K562 (cell line): ENCODE results near the gene SCLT1. TPM values are rescaled to one million over a fixed set of nuclear protein-coding genes. Genes with fewer than 3 reads are reported as not detected.

ENCODE experiments used
- ATAC-seq: fragments of 200-7000 bp; cut with Tn5 transposase; 3 replicates; pipeline ENCODE4 v1.9.1; 2020; ENCODE audit warnings: moderate library complexity
- BruUV-seq: library from RNA; stranded (reverse); fragments of 400-500 nt; replicated peaks from 2 replicates; lab custom pipeline; 2021; lab: Mats Ljungman, UMichigan
- CTCF ChIA-PET: fragments of 300-600 bp; formaldehyde crosslinking; extraction: SDS; loops from one replicate; lab custom pipeline; 2021; ENCODE audit warnings: low intra/inter-chr PET ratio; lab: Yijun Ruan, JAX
- POLR2A ChIA-PET: fragments of 300-600, 350-650 bp; sonication (Branson Sonifier 250); formaldehyde crosslinking; extraction: SDS; loops from one replicate; lab custom pipeline; 2021; ENCODE audit warnings: antibody characterized with exemption, inconsistent platforms; lab: Yijun Ruan, JAX
- DNase-seq, 4 experiments: peaks; one replicate each; pipeline versions ENCODE4 v3.0.0 to v3.0.0-alpha.2; 2011 to 2018; ENCODE audit warnings: low spot score in 3 of 4, mixed read lengths in 3 of 4; ENCODE audit errors: extremely low read depth in 1 of 4
- FAIRE-seq: peaks from 2 replicates; lab custom pipeline; 2011; peaks lifted over from hg19 to GRCh38; lab: Jason Lieb, UNC
- H2AFZ ChIP-seq: 2 replicates; pipeline ENCODE4 v1.6.0; 2011; ENCODE audit warnings: low read depth, low read length, control low read depth, inconsistent platforms
- H3K27ac ChIP-seq: fragments of 200-600 bp; 3 replicates; pipeline ENCODE4 v1.8.0; 2011; ENCODE audit warnings: low read depth, mild to moderate bottlenecking, control low read depth, inconsistent platforms, low read length, moderate library complexity, mixed read lengths; ENCODE audit errors: extremely low read depth
- H3K27me3 ChIP-seq, 2 experiments: fragments of 300-600 bp in 1 of 2; 2 replicates in 1 of 2; 3 replicates in 1 of 2; pipeline versions ENCODE4 v1.6.0 to v1.8.0; 2011; ENCODE audit warnings: inconsistent platforms in 2 of 2, low read length in 2 of 2, mild to moderate bottlenecking in 1 of 2, mixed read lengths in 1 of 2, moderate library complexity in 1 of 2; ENCODE audit not compliant: control insufficient read depth in 2 of 2, insufficient read depth in 2 of 2
- H3K36me3 ChIP-seq: fragments of 300-600 bp; 3 replicates; pipeline ENCODE4 v1.8.0; 2011; ENCODE audit warnings: mild to moderate bottlenecking, low read length, inconsistent platforms; ENCODE audit not compliant: control insufficient read depth, insufficient read depth
- H3K4me1 ChIP-seq, 2 experiments: fragments of 200-600 bp in 1 of 2; replicated peaks in 1 of 2; 2 replicates in 1 of 2; 3 replicates in 1 of 2; pipeline versions ENCODE4 v1.5.1 to v1.8.0; 2011; ENCODE audit warnings: inconsistent platforms in 2 of 2, low read length in 2 of 2, mild to moderate bottlenecking in 1 of 2, mixed read lengths in 1 of 2, moderate library complexity in 1 of 2; ENCODE audit not compliant: control insufficient read depth in 2 of 2, insufficient read depth in 2 of 2
- H3K4me2 ChIP-seq: 2 replicates; pipeline ENCODE4 v1.6.1; 2011; ENCODE audit warnings: low read length, control low read depth, inconsistent platforms, mixed read lengths; ENCODE audit not compliant: insufficient read depth
- H3K4me3 ChIP-seq: fragments of 200-600 bp; sonication (generic), shearing (Covaris generic); 2 replicates; pipeline ENCODE4 v1.5.1; 2016; ENCODE audit warnings: control low read depth, inconsistent platforms
- H3K79me2 ChIP-seq: fragments of 200-600 bp; 3 replicates; pipeline ENCODE4 v1.8.0; 2011; ENCODE audit warnings: low read length, inconsistent platforms; ENCODE audit not compliant: control insufficient read depth, insufficient read depth
- H3K9ac ChIP-seq, 2 experiments: 2 replicates each; pipeline versions ENCODE4 v1.6.0 to v1.6.1; 2011; ENCODE audit warnings: low read depth in 2 of 2, low read length in 2 of 2, control low read depth in 1 of 2, inconsistent platforms in 1 of 2, mild to moderate bottlenecking in 1 of 2, mixed read lengths in 1 of 2; ENCODE audit not compliant: insufficient read depth in 1 of 2
- H3K9me1 ChIP-seq: one replicate; pipeline ENCODE4 v1.6.0; 2011; ENCODE audit warnings: inconsistent platforms, mild to moderate bottlenecking, low read length, moderate library complexity; ENCODE audit not compliant: control insufficient read depth, insufficient read depth
- H3K9me3 ChIP-seq: replicated peaks from 2 replicates; pipeline ENCODE4 v1.5.1; 2011; ENCODE audit warnings: low read depth, low read length, inconsistent platforms; ENCODE audit not compliant: control insufficient read depth, insufficient read depth
- H4K20me1 ChIP-seq: replicated peaks from 2 replicates; pipeline ENCODE4 v1.6.1; 2011; ENCODE audit warnings: low read length, inconsistent platforms, mixed read lengths; ENCODE audit not compliant: control insufficient read depth, insufficient read depth
- CC2D1A ChIP-seq: fragments of 450-650 bp; IDR thresholded peaks from 2 replicates; pipeline ENCODE4 v1.6.1; 2017; ENCODE audit warnings: mild to moderate bottlenecking
- CCNT2 ChIP-seq: IDR thresholded peaks from 2 replicates; pipeline ENCODE4 v1.6.1; 2011; ENCODE audit warnings: borderline replicate concordance, low read depth, mild to moderate bottlenecking, moderate library complexity, mixed read lengths, low read length; ENCODE audit not compliant: insufficient read length; ENCODE audit errors: extremely low read depth
- CTBP1 ChIP-seq: fragments of 450-650 bp; IDR thresholded peaks from 2 replicates; pipeline ENCODE4 v1.6.1; 2016; ENCODE audit warnings: borderline replicate concordance
- MECOM ChIP-seq: fragments of 250-450 bp; sonication (Bioruptor Pico); IDR thresholded peaks from 2 replicates; pipeline ENCODE4 v1.8.0; 2022; ENCODE audit warnings: inconsistent platforms
- NELFE ChIP-seq: IDR thresholded peaks from 2 replicates; pipeline ENCODE4 v1.6.1; 2011; ENCODE audit warnings: mild to moderate bottlenecking; ENCODE audit not compliant: insufficient read depth, insufficient read length
- PHB ChIP-seq: fragments of 250-450 bp; sonication (Bioruptor Pico); IDR thresholded peaks from 2 replicates; pipeline ENCODE4 v1.5.0; 2021
- SIX5 ChIP-seq, 2 experiments: IDR thresholded peaks; 2 replicates each; pipeline ENCODE4 v1.6.1; 2011; ENCODE audit warnings: low read length in 2 of 2, borderline replicate concordance in 1 of 2, low read depth in 1 of 2, mild to moderate bottlenecking in 1 of 2, moderate library complexity in 1 of 2; ENCODE audit not compliant: insufficient read depth in 1 of 2
- SRF ChIP-seq, 2 experiments: fragments of 250-450, 450-650 bp in 1 of 2; sonication (Bioruptor Pico) in 1 of 2; sonication (generic) in 1 of 2; formaldehyde crosslinking; IDR thresholded peaks; 2 replicates each; pipeline versions ENCODE4 v1.5.0 to v1.5.1; 2020 to 2022; ENCODE audit warnings: mild to moderate bottlenecking in 1 of 2, missing genetic modification reagents in 1 of 2
- TAF9B ChIP-seq: fragments of 450-650 bp; IDR thresholded peaks from 2 replicates; pipeline ENCODE4 v1.6.1; 2018; ENCODE audit warnings: mild to moderate bottlenecking; ENCODE audit not compliant: partially characterized antibody
- TEAD1 ChIP-seq, 2 experiments: fragments of 450-650 bp in 1 of 2; sonication (generic) in 1 of 2; formaldehyde crosslinking; IDR thresholded peaks; 2 replicates each; pipeline versions ENCODE4 v1.4.0 to v1.8.0; 2020 to 2022; ENCODE audit warnings: mild to moderate bottlenecking in 2 of 2, missing genetic modification reagents in 1 of 2
- TRIM28 ChIP-seq: fragments of 450-650 bp; IDR thresholded peaks from 2 replicates; pipeline ENCODE4 v1.6.1; 2017
- ZNF12 ChIP-seq: sonication (generic); formaldehyde crosslinking; IDR thresholded peaks from 2 replicates; pipeline ENCODE4 v1.4.0; 2020; ENCODE audit warnings: mild to moderate bottlenecking, missing genetic modification reagents
- ZNF224 ChIP-seq: sonication (generic); formaldehyde crosslinking; IDR thresholded peaks from 2 replicates; pipeline ENCODE4 v1.8.0; 2022; ENCODE audit warnings: mild to moderate bottlenecking, missing genetic modification reagents
- ZNF551 ChIP-seq: fragments of 250-450 bp; sonication (Bioruptor Pico); IDR thresholded peaks from 2 replicates; pipeline ENCODE4 v1.5.0; 2021; ENCODE audit warnings: mild to moderate bottlenecking, moderate library complexity
- ZNF644 ChIP-seq: fragments of 200-800 bp; sonication (Bioruptor generic); IDR thresholded peaks from 2 replicates; pipeline ENCODE4 v1.6.1; 2016; ENCODE audit warnings: low read depth, missing genetic modification characterization, missing compliant biosample characterization
- WGBS: fragments of 100-300 bp; shearing (Covaris generic); methylation state at CpG from one replicate; pipeline ENCODE4 v1.1.6; 2016; ENCODE audit warnings: low coverage, mixed read lengths; ENCODE audit not compliant: insufficient coverage; ENCODE audit errors: missing lambda C conversion rate; 5-methylcytosine and 5-hydroxymethylcytosine counted together
- in situ Hi-C: fragments of 300-500 bp; cut with MboI; formaldehyde crosslinking; loops from 4 replicates; pipeline ENCODE4 v1.15.0; 2018; ENCODE audit warnings: inconsistent platforms, mixed read lengths
- intact Hi-C: fragments of 100-400 bp; cut with micrococcal nuclease; formaldehyde crosslinking; loops from 2 replicates; pipeline ENCODE4 v1.14.2; 2022
- polyA plus RNA-seq, 8 experiments: library from polyadenylated mRNA; depleted of rRNA in 4 of 8; stranded (reverse) in 5 of 8; unstranded in 3 of 8; fragments of >200 nt; fragmentation: Nextera tagmentation in 2 of 8; fragmentation: Illumina TruSeq in 1 of 8; extraction: Ambion mirVana in 2 of 8; extraction: Trizol in 1 of 8; gene quantifications; 2 replicates each; pipeline versions ENCODE4 v1.2.1 to v1.2.3, GENCODE V29; 2011 to 2014; ENCODE audit warnings: inconsistent platforms in 1 of 8, missing spikeins in 1 of 8
- total RNA-seq, 7 experiments: library from RNA; depleted of rRNA in 6 of 7; stranded (reverse); fragments of >200 nt in 6 of 7; fragmentation: Illumina TruSeq in 2 of 7; extraction: Trizol in 2 of 7; gene quantifications; 2 replicates each; pipeline versions ENCODE4 v1.2.1 to v1.2.3, GENCODE V29; 2011 to 2021; ENCODE audit warnings: low replicate concordance in 1 of 7
- TF ChIP-seq, protein P1 (sequence below): fragments of 200-800 bp; sonication (Bioruptor generic); IDR thresholded peaks from 2 replicates; pipeline ENCODE4 v1.6.1; 2017; ENCODE audit warnings: missing genetic modification characterization, missing compliant biosample characterization
- TF ChIP-seq, protein P2 (sequence below): sonication (generic); formaldehyde crosslinking; IDR thresholded peaks from 2 replicates; pipeline ENCODE4 v1.9.0; 2022; ENCODE audit warnings: mild to moderate bottlenecking, missing genetic modification reagents
- TF ChIP-seq, protein P3 (sequence below): fragments of 450-650 bp; formaldehyde crosslinking; IDR thresholded peaks from 2 replicates; pipeline ENCODE4 v1.4.0; 2020; ENCODE audit warnings: mild to moderate bottlenecking, mixed read lengths
- TF ChIP-seq, protein P4 (sequence below), 2 experiments: IDR thresholded peaks; 2 replicates each; pipeline ENCODE4 v1.6.1; 2011; ENCODE audit warnings: borderline replicate concordance in 1 of 2, control low read depth in 1 of 2, low read depth in 1 of 2, low read length in 1 of 2, mild to moderate bottlenecking in 1 of 2, mixed read lengths in 1 of 2, moderate library complexity in 1 of 2; ENCODE audit not compliant: insufficient read depth in 1 of 2, insufficient read length in 1 of 2, poor library complexity in 1 of 2, severe bottlenecking in 1 of 2; ENCODE audit errors: extremely low read depth in 1 of 2

SCLT1 gene
- total and polyA plus RNA-seq, 9 of the 15 experiments (the other 6 are each of a cell fraction or from before 2014, with no cell fraction given): 8.0 to 31.9 (median 24.2) TPM

DNA sequence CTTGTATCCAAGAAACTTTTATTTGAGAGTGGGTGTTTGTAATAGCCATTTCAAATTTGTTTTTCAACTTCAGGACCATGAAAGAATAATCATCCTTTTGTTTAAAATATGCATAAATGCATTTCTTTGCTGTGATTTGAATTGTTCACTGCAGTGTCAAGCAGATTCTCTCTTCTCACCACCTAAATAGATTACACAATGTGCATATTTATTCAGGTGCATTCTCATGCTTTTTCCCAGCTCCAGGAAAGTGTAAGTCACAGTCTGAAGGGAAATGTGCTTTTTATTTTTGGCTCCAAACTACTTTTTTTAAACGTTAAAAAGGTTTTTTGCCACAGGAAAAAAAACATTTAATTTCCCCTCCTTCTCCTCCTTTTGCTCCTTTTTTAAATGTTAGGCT lies 20.1 kb upstream of the SCLT1 start:
- WGBS: 11% methylated on average over 1 of the region's 1 CpG
- no peaks in the 10 kb centered on the region for H4K20me1 ChIP-seq
- BruUV-seq: no TSS peak
- ATAC-seq (no peak), DNase-seq (no peak), FAIRE-seq (no peak)
- no peaks in the 10 kb centered on the region for H3K4me1 ChIP-seq
- H3K9ac ChIP-seq: no peak overlapping the region
- H3K4me3 ChIP-seq: no peak overlapping the region
- intact Hi-C loops: no loop called here
- H3K4me2 ChIP-seq: no peak overlapping the region
- no peaks in the 10 kb centered on the region for H3K9me3 ChIP-seq
- peaks cover 9% of the 10 kb centered on the region; the same call in 2 of the 3 replicates for H3K36me3 ChIP-seq
- H3K9me1 ChIP-seq: no peaks in the 10 kb centered on the region
- no peak overlapping the region for H2AFZ ChIP-seq
- no peaks in the 10 kb centered on the region for H3K79me2 ChIP-seq
- ChIA-PET POLR2A (interaction anchor here (0.6 kb wide), 2 partner anchors 21 to 132 kb away, joined by 3 read pairs; no protein-coding TSS in a partner anchor), CTCF (no interaction called here)
- TF ChIP-seq ZNF551 (CRISPR knock-in tag): no peak
- no peak for TF ChIP-seq SRF (CRISPR knock-in tag; IDR thresholded peaks at IDR 0.05)
- TF ChIP-seq, protein P1, sequence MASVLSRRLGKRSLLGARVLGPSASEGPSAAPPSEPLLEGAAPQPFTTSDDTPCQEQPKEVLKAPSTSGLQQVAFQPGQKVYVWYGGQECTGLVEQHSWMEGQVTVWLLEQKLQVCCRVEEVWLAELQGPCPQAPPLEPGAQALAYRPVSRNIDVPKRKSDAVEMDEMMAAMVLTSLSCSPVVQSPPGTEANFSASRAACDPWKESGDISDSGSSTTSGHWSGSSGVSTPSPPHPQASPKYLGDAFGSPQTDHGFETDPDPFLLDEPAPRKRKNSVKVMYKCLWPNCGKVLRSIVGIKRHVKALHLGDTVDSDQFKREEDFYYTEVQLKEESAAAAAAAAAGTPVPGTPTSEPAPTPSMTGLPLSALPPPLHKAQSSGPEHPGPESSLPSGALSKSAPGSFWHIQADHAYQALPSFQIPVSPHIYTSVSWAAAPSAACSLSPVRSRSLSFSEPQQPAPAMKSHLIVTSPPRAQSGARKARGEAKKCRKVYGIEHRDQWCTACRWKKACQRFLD: no peak
- TF ChIP-seq TEAD1 (CRISPR knock-in tag; IDR thresholded peaks at IDR 0.05): no peak
- TF ChIP-seq, protein P2, sequence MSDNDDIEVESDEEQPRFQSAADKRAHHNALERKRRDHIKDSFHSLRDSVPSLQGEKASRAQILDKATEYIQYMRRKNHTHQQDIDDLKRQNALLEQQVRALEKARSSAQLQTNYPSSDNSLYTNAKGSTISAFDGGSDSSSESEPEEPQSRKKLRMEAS (CRISPR knock-in tag): no peak
- no peak for TF ChIP-seq TAF9B
- no peak for TF ChIP-seq ZNF224 (CRISPR knock-in tag)
- TF ChIP-seq ZNF12 (CRISPR knock-in tag): no peak
- no peak for TF ChIP-seq ZNF644 (tag)
- TF ChIP-seq CCNT2: no peak
- TF ChIP-seq MECOM: no peak
- TF ChIP-seq CC2D1A: no peak
- TF ChIP-seq, protein P3, sequence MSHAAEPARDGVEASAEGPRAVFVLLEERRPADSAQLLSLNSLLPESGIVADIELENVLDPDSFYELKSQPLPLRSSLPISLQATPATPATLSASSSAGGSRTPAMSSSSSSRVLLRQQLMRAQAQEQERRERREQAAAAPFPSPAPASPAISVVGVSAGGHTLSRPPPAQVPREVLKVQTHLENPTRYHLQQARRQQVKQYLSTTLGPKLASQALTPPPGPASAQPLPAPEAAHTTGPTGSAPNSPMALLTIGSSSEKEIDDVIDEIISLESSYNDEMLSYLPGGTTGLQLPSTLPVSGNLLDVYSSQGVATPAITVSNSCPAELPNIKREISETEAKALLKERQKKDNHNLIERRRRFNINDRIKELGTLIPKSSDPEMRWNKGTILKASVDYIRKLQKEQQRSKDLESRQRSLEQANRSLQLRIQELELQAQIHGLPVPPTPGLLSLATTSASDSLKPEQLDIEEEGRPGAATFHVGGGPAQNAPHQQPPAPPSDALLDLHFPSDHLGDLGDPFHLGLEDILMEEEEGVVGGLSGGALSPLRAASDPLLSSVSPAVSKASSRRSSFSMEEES (CRISPR knock-in tag): no peak
- no peak for TF ChIP-seq NELFE
- TF ChIP-seq, protein P4, sequence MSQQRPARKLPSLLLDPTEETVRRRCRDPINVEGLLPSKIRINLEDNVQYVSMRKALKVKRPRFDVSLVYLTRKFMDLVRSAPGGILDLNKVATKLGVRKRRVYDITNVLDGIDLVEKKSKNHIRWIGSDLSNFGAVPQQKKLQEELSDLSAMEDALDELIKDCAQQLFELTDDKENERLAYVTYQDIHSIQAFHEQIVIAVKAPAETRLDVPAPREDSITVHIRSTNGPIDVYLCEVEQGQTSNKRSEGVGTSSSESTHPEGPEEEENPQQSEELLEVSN (IDR thresholded peaks at IDR 0.05; ENCODE audit: borderline replicate concordance in 1 of 2, extremely low read depth in 1 of 2, insufficient read depth in 1 of 2, insufficient read length in 1 of 2, low read depth in 1 of 2, low read length in 1 of 2, poor library complexity in 1 of 2, severe bottlenecking in 1 of 2): no peak
- TF ChIP-seq CTBP1: no peak
- no peak for TF ChIP-seq PHB (CRISPR knock-in tag)
- no peak for TF ChIP-seq SIX5 (IDR thresholded peaks at IDR 0.05; ENCODE audit: borderline replicate concordance in 1 of 2, insufficient read depth in 1 of 2, low read depth in 1 of 2, low read length in 2 of 2)
- no peak for TF ChIP-seq TRIM28
- no peak overlapping the region for H3K27ac ChIP-seq
- in situ Hi-C loops: no loop called here
- no peaks in the 10 kb centered on the region for H3K27me3 ChIP-seq
